RPMI7951 (cell line): ENCODE measurements around the gene TUG1. TPM values are rescaled to one million over a fixed set of nuclear protein-coding genes. Genes with fewer than 3 reads are reported as not detected.

ENCODE experiments used
- DNase-seq: peaks from one replicate; pipeline ENCODE4 v3.0.0-alpha.2; 2012; ENCODE audit warnings: low read depth
- total RNA-seq: library from RNA; depleted of rRNA; stranded (reverse); fragments of >200 nt; shearing (Covaris generic); gene quantifications from 2 replicates; pipeline ENCODE4 v1.2.3, GENCODE V29; 2014; rRNA removed

The TUG1 gene
- total RNA-seq, 1 experiment from 2014 or later: 41.8 TPM

DNA sequence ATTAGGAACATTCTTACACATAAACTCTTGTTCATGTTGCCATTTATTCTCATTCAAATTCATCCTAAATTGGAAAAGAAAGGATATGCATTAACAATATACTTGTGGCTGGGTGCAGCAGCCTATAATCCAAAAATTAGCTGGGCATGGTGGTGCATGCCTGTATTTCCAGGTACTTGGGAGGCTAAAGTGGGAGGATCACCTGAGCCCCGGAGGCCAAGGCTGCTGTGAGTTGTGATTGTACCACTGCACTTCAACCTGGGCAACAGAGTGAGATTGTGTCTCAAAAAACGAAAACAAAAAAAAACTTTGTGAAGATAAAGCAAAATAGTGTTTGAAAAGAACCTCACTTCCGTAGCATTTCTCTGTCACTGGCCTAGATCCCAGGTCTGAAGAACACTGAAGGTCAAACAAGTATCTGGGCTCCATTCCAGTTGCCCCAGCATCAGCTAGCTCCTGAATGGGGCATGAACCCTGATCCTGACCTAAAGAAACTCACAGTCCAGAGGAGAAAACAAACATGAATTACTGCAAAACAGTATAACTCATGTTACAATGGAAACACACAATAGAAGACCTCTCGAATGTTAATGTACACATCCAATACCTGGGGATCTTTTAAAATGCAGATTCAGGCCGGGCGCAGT is 32.2 kb downstream of the TUG1 start:
- DNase-seq: no peak

- DNase-seq: no peak
These were observed 36.5 kb downstream of the TUG1 start for GRCh38 chr22:31005535-31005934.

GRCh38 chr22:31019191-31019930 is 50.3 kb downstream of the TUG1 start:
- no peak for DNase-seq

DNA sequence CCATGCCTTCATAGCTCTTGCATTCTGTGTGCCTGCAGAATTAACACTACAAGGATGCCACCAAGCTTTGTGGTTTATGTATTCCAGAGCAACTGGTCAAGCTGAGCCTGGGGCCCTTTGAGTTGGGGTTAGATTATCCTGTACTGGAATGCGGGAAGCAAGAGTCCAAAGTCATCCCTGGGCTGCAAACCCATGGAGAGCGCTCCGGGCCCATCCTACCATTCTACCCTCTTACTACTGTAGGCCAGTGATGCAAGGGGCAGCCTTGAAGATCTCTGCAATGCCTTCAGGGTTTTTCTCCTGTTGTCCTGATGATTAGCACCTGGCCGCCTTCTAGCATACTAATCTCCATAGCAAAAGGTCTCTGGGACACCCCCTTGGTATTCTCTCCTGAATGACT is 51.3 kb downstream of the TUG1 start:
- no peak for DNase-seq

GRCh38 chr22:31022516-31022915 is 53.5 kb downstream of the TUG1 start:
- no peak for DNase-seq

Other genes with a start within 250 kb of the TUG1 start
- gene MORC2, start 491 bp upstream of the TUG1 start, total RNA-seq: 7.1 and 8.8 TPM in 2 replicates
- gene SMTN, start 112.1 kb downstream of the TUG1 start, total RNA-seq: 53.9 and 72.3 TPM in 2 replicates
- gene SELENOM, start 138.3 kb downstream of the TUG1 start, total RNA-seq: 26.2 and 28.1 TPM in 2 replicates
- 0.12 and 0.29 TPM in 2 replicates for gene INPP5J, start 153.7 kb downstream of the TUG1 start, total RNA-seq
- gene PLA2G3, start 171.2 kb downstream of the TUG1 start, total RNA-seq: 0.12 TPM in 1 of 2 replicates, not detected in the other
- gene RNF185, start 190.9 kb downstream of the TUG1 start, total RNA-seq: 17.3 and 19.6 TPM in 2 replicates
- 8.7 TPM in 2 replicates for gene LIMK2, start 243.0 kb downstream of the TUG1 start, total RNA-seq